Mammary epithelial cell (primary cell): ENCODE data around the gene FGD6.

Source experiments
- CTCF ChIP-seq, 2 donors: IDR thresholded peaks in 1 of 2; conservative IDR thresholded peaks in 1 of 2; 2 replicates each; pipeline ENCODE4 v1.5.1; 2011 to 2012; ENCODE audit warnings: inconsistent platforms in 2 of 2, low read length in 2 of 2, mild to moderate bottlenecking in 2 of 2, control low read depth in 1 of 2, low read depth in 1 of 2; ENCODE audit not compliant: insufficient read depth in 1 of 2; ENCODE audit errors: extremely low read depth in 1 of 2
- EZH2 ChIP-seq: IDR thresholded peaks from 2 replicates; pipeline ENCODE4 v1.6.1; 2012; ENCODE audit warnings: low read length, inconsistent platforms, borderline replicate concordance

- TF ChIP-seq CTCF (conservative IDR thresholded peaks at IDR 0.05 in 1 of 2, IDR thresholded peaks at IDR 0.05 in 1 of 2; ENCODE audit: extremely low read depth in 1 of 2, insufficient read depth in 1 of 2, low read depth in 1 of 2, low read length in 2 of 2) (no peak), EZH2 (no peak)
Observed at GRCh38 chr12:95085612-95086011, 131.7 kb downstream of the FGD6 start.
